Left forelimb (tissue), 1 donor: Measurements from ENCODE around the gene CRLF1.
A peak's percentile ranks its signal among the peaks of the same experiment; 100 is the strongest.
"Not testable (repeated sequence)": the region's sequence is repeated elsewhere in the genome, so short reads cannot be mapped to it uniquely, and the experiment has no call there.

Experiments used
- DNase-seq: peaks from one replicate; pipeline ENCODE4 v3.0.0-alpha.2; 2018; ENCODE audit warnings: low spot score

Gene CRLF1

DNA sequence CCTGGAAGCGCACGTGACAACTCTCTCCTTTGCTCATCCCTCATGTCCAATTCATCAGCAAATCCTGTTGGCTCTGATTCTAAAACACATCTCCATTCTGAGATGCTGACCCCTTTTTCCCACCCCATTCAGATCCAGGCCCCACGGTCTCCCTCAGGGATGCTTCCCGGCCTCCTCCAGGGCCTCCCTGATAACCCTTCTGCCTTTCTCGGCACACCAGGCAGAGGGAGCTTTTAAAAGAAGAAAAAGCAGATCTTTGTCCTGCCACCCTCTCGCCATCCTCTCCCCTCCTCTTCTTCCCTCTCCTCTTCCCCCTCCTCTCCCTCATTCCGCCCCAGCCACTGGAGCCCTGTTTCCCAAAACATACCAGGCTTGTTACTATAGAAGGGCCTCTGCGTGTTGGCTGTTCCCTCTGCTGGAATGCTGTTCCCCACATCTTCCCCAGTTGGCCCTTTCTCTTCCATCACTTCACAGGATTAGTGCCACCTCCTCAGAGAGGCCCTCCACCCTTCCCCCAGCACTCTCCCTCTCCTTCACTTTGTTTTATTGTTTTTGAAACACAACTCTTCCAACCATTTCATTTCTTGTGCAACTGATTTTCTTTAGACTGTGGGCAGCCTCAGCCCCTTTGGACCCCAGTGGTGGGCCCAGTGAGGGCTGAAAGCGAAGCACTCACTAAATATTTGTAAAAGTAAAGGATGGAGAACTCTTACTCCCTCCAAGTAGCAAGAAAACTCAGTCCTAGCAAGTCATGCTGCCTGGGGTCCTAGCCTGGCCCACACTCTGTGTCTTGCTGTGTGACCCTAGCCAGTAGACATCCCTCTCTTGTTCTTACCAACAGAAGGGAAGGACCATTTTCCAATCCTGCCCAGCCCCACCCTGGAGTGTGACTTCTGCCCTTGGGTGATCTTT is 2.5 kb upstream of the CRLF1 start:
- no peak for DNase-seq

DNA sequence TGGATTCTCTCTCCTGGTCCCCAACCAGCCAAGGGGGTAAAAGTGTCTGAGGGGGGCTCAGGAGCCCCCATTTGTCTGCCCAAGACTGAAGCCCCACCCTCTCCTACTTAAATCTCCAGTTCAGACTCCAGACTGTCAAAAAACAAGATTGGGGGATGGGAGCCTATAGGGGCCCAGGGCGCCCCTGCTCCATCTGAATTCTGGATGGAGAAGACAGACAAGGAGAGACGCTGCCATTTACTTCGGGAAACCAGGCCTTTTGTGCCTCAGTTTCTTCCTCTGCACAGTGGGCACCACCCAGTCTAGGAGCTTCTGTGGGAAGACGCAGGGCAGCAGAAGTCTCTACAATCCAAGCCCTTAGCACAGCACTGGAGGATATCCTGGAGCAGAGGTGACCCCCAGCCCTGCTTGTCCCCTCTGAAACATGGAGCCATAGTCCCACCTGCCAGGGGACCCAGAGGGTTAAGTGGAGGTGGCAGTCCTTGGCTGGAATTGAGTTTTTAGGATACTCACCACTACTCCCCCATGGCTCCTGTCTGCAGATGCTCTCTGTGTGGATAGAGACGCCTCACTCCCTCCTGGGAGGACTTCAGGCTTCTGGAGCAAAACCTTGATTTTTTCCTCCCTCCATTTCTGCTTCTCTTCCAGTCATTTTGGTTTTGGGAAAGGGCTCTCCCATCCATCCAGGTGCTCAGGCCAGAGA is 1.7 kb upstream of the CRLF1 start:
- no peak for DNase-seq

DNA sequence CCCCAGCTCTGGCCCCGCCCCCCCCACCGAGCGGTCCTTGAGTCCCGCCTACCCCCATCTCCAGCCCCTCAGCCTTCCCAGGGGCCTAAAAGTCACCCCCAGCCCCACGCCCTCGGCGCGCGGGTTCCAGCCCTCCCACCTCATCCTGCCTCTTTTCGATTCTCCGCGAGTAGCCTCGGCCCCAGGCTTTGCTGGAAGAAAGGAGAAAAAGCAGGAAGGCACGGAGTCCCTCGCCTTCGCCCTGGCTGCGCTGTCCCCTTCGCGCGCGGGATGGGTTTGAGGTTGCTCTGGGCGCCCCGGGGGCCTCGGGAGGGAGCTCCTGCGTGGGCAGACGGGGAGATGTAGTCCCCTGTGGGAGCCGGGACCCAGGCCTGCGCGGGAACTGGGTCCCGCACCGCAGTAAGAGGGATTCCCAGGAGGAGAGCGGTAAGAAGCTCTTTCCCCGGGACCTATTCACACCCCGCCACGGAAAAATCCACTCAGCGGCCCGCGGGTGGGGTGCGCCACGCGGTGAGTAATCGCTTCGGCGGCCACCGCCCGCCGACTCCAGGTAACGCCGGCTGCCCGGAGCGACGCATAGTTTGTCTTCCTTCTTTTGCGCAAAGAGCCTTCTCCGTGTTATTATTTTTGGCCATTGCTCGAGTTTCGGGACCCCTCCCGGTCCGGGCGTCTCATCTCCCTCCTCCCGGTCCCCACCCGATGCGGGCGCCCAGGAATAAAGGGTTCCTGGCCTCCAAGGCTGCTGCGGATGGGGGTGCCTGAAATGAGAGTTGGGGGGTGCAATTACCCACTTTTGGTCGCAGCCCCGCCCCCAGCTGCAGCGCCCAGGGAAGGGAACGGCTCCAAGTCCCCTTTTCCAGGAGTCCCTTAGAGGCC is 865 bp upstream of the CRLF1 start:
- no peak for DNase-seq

DNA sequence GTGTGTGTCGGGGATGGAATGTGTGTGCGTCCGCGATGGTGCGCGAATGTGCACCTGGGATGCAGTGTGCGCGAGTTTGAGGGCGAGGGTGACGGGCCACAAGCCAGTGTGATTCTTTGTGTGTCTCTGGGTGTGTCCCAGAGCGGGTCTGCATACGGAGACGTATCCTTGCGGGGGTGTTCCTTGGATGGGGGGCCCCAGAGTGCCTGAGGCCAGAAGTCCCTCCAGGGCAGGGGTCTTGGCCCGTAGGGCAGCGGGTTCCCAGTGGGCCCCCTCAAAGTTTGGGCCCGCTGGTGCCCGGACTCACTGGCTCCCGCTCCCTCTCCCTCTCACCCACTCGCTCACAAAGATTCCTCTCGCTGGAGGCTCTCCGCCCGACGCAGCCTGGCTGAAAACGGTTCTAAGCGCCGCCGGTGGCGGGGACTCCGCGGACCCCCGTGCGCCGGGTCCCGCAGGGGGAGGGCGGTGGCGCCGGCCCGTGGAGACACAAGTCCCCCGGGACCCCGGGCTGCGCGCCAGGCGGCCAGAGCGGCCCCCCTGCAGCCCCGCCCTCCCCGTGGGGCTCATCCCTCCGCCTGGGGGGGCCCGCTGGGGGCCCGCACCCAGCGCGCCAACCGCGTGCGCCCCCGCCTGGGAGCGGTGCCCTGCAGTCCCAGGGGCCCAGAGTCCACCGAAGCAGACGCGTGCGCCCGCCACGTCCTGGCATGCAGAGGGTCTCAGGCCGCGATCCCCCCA is 886 bp downstream of the CRLF1 start:
- DNase-seq = no peak

DNA sequence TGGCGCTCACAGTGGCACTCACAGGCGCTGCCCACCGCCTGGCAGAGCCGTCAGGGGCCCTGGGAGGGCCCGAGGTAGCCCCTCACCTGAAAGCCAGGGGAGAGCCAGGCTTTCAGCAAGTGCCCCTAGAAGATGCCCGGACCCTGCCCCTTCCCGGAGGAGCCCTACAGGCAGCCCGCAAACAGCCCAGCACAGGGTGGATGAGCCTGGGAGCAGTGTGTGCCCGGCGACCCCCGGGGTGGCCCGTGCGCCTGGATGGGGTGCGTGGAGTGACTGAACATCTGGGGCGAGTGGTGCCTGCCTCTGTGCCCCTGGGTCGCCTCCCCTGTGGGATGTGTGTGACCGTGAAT is 1.4 kb downstream of the CRLF1 start:
- DNase-seq = no peak

DNA sequence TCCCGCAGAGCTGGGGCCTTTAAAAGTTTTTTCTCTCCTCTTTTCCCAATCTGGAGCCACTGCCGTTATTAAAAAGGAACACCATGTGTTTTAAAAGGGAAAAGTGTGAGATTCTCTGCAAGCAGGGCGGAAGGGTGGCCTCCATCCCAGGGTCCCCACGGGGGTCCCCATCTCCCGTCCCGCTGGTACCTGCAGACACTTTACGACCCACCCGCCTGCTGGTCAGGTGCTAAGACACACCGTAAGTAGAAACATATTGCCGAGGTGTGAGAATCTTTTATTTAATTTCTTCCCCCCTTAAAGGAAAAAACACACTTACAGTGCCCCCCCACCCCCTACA is 1.8 kb downstream of the CRLF1 start:
- no peak for DNase-seq

DNA sequence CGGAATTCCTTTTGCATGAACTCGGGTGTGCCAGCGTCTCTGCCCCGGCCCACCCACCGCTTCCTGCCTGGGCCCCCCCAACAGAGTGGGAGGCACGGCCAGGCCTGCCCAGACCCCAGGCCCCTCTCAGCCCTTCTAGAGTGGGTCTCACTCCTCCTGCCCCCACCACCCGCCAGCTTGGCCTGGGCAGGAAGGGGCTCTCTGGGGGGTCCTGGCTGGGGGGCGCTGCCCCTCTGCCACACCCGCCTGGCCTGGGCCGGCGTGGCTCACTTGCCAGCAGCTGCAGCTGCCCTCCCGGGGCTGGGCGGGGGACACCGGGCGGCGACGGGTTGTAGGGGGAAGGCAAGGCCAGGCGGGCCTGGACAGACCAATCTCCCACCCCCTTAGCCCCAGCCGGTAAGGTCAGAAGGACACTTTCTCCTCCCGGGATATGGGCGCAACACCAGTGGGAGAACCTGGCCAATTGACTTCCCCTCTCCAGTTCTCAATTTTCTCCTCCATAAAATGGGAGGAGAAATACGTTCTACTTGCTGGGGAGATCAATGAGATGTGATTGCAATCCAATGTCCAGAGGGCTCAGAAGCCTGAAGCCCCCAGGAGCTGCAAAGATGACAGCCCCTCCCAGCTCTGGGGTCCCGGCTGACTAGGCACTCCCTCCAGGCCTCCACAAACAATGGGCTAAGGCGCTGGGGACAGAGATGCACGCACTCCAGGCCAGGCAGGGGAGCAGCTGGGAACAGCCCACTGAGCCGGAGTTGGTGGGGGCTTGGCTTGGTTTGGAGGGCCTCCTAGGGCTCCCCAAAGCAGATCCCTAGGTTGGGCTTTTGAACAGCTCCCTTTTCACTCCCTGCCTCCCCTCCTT is 2.4 kb downstream of the CRLF1 start:
- DNase-seq = no peak

DNA sequence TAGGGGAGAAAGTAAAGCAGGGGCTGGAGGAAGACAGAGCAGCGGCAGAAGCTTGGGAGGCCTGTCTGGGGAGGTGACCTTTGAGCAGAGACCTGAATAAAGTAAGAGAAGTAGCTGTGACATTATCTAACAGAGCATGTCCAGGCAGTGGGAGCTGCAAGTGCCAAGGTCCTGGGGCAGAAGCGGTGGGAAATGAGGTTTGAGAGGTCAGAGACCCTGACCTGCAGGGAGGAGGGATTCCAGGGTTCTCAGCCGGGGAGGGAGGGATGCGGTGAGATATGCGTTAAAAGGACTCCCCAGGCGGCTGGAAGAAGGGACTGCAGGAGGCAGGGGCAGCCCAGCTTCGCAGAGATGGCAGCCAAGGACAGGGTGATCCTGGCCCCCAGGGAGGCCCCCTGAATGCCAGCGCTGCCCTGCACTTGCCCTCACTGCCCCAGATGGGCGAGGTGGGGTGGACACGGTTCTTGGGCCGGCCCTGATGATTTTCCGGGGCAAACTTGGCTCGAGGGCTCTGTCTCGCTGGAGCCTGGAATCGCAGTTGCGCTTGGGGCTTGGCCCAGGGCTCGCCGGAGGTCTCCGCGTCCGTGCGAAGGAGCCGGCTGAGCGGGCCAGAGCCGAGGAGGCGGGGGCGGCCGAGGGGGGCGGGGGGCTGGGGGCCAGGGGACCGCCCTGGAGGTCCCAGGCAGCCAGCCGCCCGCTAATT is 3.2 kb downstream of the CRLF1 start:
- DNase-seq = no peak

DNA sequence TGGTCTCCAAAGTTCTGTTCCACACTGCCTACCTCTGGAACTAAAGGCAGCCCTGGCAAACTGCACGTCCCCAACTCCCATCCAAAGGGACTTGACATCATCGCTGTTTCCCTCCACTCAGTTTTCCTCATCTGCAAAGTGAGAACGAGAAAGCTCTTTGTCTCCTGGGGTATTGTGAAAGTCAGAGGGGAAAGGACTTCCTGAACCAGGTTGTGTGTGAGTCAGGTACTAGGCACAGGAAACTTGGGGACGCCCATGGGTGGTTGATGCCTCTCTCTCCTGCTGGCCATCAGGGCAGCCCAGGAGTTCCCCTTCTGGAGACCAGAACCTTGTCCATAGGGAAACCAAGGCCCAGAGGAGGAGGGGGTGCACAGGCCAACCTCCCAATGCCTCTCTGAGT is 4.7 kb downstream of the CRLF1 start:
- no peak for DNase-seq

DNA sequence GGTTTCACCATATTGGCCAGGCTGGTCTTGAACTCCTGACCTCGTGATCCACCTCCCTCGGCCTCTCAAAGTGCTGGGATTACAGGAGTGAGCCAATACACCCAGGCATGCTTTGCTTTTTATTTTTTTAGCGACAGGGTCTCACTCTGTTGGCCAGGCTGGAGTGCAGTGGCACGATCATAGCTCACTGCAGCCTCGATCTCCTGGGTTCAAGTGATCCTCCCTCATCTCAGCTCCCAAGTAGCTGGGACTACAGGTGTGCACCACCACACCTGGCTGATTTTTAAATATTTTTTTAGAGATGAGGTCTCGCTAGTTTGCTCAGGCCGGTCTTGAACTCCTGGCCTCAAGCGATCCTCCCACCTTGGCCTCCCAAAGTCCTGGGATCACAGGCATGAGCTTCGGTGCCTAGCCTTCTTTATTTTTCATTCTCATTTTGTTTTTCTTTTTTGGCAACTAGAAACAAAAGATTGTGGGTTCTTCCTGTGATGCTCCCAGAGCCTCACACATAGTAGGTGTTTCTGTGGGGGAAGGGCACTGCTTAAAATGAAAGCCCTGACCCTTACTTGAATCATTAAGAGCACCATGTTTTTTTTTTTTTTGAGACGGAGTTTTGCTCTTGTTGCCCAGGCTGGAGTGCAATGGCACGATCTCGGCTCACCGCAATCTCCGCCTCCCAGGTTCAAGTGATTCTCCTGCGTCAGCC is 5.8 kb downstream of the CRLF1 start:
- not testable (repeated sequence) for DNase-seq

DNA sequence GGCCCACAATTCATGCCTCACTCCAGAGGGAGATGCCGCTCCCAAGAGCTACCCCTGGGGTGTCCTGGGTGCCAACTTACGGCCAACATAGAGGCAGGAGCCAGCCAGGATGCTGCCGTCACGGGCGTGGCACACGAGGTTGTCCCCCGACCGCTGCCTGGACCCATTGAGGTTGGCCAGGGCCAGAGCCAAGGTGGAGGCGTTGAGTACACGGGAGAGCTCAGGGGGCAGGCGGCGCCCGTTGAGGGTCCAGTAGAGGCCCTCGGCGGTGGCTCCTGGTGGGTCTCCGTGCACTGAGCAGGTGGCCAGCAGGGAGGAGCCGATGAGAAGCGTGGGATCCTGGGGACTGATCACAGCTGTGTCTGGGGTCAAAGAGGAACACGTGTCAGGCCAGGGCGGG is 7.1 kb downstream of the CRLF1 start:
- DNase-seq = no peak

DNA sequence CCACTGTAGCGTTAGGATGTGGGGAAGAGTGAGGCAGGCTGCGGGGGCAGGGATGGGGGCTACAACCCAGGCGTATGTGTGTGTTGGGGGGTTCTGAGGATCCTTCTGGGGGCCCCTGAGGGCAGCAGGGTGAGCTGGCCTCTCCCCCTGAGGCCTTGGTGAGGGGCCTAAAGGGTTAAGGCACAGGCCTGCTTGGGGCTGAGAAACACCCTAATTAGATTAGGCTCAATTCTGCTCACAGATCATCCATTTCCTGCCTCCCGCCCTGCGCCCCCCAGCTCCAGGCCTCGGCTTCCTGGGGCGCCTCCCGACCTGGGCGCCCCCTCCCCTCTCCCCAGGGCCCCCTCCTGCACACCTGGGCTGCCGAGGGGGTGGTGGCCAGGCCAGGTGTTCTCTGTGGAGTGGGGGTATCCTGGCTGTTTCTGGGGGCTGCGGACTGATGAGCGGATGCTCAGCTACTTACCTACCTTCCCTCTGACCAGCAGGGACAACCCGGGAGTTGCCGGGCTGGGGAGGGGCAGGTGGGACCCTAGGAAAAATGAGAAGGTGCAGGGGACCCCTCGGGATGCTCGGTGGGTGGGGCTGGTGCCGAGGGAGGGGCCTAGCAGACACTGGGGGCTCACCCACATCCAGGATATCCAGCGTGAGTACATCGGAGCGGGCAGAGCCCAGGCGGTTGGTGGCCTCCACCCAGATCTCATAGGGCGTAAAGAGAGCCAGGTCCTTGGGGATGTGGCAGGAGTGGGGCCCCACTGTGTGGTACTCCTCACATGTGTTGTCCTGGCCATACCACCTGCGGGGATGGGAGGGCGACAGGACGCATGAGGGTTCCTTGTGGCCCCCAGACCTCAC is 8.6 kb downstream of the CRLF1 start:
- DNase-seq = no peak

DNA sequence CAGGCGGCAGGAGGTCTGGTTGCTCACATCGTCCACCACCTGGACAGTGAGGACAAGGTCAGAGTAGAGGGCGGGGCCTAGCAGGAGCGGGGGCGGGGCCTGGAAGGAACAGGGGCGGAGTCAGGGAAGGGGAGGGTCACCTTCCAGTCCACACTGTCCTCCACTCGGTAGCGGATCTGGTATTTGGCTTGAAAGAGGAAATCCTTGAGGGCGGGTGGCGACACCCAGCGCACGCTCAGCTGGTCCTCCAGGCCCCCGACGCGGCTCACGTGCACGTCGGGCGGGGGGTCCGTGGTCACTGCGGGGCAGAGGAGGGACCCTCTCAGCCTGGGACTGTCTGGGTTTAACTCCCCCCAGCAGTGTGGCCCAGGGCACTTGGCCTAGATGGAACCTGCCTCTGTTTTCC is 9.8 kb downstream of the CRLF1 start:
- no peak for DNase-seq

DNA sequence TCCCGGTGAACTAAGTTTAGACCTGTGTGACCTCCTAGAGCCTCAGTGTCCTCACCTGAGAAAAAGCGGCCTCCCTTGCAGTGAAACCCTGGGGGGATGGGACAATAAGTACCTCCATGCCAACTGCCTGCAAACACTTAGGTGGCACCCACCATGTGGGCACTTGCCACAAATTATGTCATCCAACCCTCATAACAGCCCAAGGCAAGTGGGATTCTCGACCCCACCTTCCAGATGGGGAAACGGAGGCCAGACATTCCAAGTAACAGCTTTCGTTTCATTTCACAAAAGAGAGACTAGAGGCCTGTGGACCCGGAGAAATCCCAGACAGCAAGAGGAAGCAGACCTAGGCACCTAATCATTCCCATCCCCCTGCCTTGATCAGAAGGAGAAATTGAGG is 11.1 kb downstream of the CRLF1 start:
- no peak for DNase-seq

DNA sequence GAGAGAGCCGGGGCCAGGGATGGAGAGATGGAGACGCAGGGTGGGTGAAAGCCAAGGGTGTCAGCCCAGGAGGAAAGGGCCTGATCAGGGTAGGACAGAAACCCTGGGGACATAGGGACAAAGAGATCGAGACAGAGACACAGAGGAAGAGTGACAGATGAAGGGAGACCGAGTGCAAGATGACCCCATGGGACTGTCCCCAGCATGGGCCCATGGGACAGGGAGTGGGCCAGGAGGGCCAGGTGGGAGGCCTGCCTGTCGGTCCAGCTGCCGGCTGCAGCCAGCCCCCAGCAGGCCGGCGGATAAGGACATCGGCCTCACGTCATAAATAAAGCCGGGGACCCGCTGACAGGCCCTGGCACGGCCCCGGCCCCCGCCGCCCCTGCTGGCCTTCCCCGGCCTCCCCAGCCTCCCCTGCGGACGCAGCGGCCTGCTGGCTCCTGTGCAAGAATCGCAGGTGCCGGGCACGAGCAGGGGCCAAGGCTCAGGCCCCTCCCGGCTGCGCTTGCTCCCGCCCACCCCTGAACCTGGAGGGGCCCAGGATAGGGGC is 11.7 kb downstream of the CRLF1 start:
- no peak for DNase-seq

DNA sequence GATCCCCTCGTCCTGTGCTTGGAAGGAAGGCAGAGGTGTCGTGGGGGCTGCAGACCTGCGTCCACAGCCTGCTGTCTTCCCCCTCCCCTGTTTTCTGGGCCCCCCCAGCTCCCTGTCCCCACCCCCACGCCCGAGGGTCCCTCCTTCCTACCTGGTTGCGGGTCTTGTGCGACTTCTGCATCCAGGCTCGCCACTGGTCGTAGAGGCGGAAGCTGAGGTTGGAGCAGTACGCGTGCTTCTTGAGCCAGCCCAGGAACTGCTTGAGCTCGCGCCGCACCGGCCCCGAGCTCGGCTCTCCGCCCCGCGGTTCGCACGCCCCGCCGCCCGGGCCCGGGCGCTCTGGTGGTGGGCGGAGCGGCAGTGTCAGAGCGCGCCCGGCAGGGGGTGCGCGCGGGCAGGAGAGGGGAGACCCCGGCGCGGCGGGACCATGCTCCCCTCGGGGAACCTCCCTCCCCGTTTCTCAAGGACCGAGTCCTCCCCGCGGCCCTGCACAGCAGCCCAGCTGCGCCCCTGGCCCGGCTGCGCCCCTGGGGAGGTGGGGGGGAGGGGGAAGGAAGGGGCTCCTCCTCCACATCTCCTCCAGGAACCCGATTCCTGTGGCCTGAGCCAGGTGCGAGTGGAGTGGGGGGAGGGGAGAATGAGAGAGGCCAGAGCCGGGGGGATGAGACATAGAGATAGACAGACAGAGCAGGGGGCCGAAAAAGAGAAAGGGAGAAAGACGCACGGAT is 12.3 kb downstream of the CRLF1 start:
- peak; percentile 86 for DNase-seq

DNA sequence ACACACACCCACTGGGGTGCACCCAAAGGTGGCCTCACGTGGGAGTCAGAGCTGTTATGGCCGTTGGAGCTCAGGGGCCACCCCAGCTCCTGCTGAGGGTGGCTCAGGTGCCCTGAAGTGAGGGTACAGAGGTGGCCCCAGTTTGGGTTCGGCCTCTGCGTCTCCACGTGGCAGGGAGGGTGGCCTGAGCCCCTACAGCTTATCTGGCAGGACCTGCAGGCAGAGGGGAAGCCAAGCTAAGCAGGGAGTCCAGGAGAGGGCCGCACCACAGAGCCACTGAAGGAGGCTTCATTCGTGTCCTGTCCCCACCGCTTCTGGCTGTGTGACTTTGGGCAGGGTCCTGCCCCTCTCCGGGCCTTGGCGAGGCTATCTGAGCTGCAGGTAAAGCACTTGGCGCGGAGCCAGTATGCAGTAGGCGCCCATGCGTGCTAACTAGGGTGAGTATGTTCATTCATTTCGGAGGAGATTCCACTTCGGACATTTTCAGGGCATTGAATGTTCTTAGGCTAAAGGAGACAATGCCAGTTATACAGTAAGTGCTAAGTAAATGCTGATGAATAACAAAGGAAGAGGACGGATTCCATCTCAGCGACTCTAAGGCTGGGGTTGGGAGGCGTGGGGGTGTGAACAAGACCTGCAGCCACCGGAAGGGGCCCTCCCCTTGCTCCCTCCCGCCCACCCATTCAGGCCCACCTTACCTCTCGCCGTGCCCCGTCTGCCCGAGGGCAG is 13.1 kb downstream of the CRLF1 start:
- no peak for DNase-seq
